Measurements from ENCODE around the gene TMEM184B. TPM values are rescaled to one million over a fixed set of nuclear protein-coding genes. Genes with fewer than 3 reads are reported as not detected.

The TMEM184B gene
- total RNA-seq, 1 experiment from 2014 or later, result 18.6 TPM

- H3K27me3 ChIP-seq, result no peaks in the 10 kb centered on the region
- no peaks in the 10 kb centered on the region for H3K9me3 ChIP-seq
- H3K36me3 ChIP-seq, result peaks cover 75% of the 10 kb centered on the region
- H3K4me3 ChIP-seq, result no peak overlapping the region
- DNase-seq, result no peak
Measured at GRCh38 chr22:38310518-38311322, 37.9 kb upstream of the TMEM184B start.

GRCh38 chr22:38309614-38310517 is 37.1 kb upstream of the TMEM184B start:
- H3K9me3 ChIP-seq, result no peaks in the 10 kb centered on the region
- H3K27me3 ChIP-seq, result no peaks in the 10 kb centered on the region
- DNase-seq, result peak; percentile 62
- no peak overlapping the region for H3K4me3 ChIP-seq
- peaks cover 75% of the 10 kb centered on the region for H3K36me3 ChIP-seq

- peaks cover 82% of the 10 kb centered on the region for H3K36me3 ChIP-seq
- no peaks in the 10 kb centered on the region for H3K9me3 ChIP-seq
- no peak for DNase-seq
- no peak overlapping the region for H3K4me3 ChIP-seq
- H3K27me3 ChIP-seq, result no peaks in the 10 kb centered on the region
Measured at GRCh38 chr22:38308791-38309498, 36.1 kb upstream of the TMEM184B start.

GRCh38 chr22:38305471-38306448 is 33.0 kb upstream of the TMEM184B start:
- Histone ChIP-seq H3K36me3 (peaks cover 79% of the 10 kb centered on the region), H3K9me3 (no peaks in the 10 kb centered on the region), H3K4me3 (no peak overlapping the region), H3K27me3 (no peaks in the 10 kb centered on the region)
- DNase-seq, result no peak

GRCh38 chr22:38304526-38304925 is 31.7 kb upstream of the TMEM184B start:
- peaks cover 79% of the 10 kb centered on the region for H3K36me3 ChIP-seq
- no peak for DNase-seq
- H3K4me3 ChIP-seq, result no peak overlapping the region

GRCh38 chr22:38303974-38304373 is 31.2 kb upstream of the TMEM184B start:
- Histone ChIP-seq H3K4me3 (no peak overlapping the region), H3K27me3 (no peaks in the 10 kb centered on the region), H3K9me3 (no peaks in the 10 kb centered on the region), H3K36me3 (peaks cover 81% of the 10 kb centered on the region)
- DNase-seq, result no peak

More at GRCh38 chr22:38304526-38304925, 31.7 kb upstream of the TMEM184B start:
- Histone ChIP-seq H3K9me3 (no peaks in the 10 kb centered on the region), H3K27me3 (no peaks in the 10 kb centered on the region)

GRCh38 chr22:38302906-38303305 is 30.1 kb upstream of the TMEM184B start:
- H3K36me3 ChIP-seq, result peaks cover 79% of the 10 kb centered on the region
- no peak for DNase-seq
- no peaks in the 10 kb centered on the region for H3K9me3 ChIP-seq
- no peak overlapping the region for H3K4me3 ChIP-seq
- H3K27me3 ChIP-seq, result no peaks in the 10 kb centered on the region

GRCh38 chr22:38300946-38301345 is 28.1 kb upstream of the TMEM184B start:
- Histone ChIP-seq H3K27me3 (no peaks in the 10 kb centered on the region), H3K9me3 (no peaks in the 10 kb centered on the region), H3K4me3 (no peak overlapping the region), H3K36me3 (peaks cover 82% of the 10 kb centered on the region)
- DNase-seq, result no peak

GRCh38 chr22:38300197-38300945 is 27.6 kb upstream of the TMEM184B start:
- DNase-seq, result no peak
- Histone ChIP-seq H3K27me3 (no peaks in the 10 kb centered on the region), H3K9me3 (no peaks in the 10 kb centered on the region), H3K4me3 (no peak overlapping the region), H3K36me3 (peaks cover 87% of the 10 kb centered on the region)

- H3K27me3 ChIP-seq, result no peaks in the 10 kb centered on the region
- peaks cover 92% of the 10 kb centered on the region for H3K36me3 ChIP-seq
- H3K9me3 ChIP-seq, result no peaks in the 10 kb centered on the region
- no peak for DNase-seq
- no peak overlapping the region for H3K4me3 ChIP-seq
Measured at GRCh38 chr22:38299770-38300102, 26.9 kb upstream of the TMEM184B start.

- no peak for DNase-seq
Measured at GRCh38 chr22:38298312-38299005, 25.6 kb upstream of the TMEM184B start.

GRCh38 chr22:38296372-38296771 is 23.6 kb upstream of the TMEM184B start:
- Histone ChIP-seq H3K9me3 (no peaks in the 10 kb centered on the region), H3K4me3 (no peak overlapping the region), H3K27me3 (no peaks in the 10 kb centered on the region), H3K36me3 (peaks cover 90% of the 10 kb centered on the region)
- DNase-seq, result peak; percentile 47

More at GRCh38 chr22:38298312-38299005, 25.6 kb upstream of the TMEM184B start:
- H3K4me3 ChIP-seq, result no peak overlapping the region
- no peaks in the 10 kb centered on the region for H3K27me3 ChIP-seq
- no peaks in the 10 kb centered on the region for H3K9me3 ChIP-seq
- peaks cover 91% of the 10 kb centered on the region for H3K36me3 ChIP-seq

GRCh38 chr22:38295863-38296262 is 23.1 kb upstream of the TMEM184B start:
- DNase-seq, result no peak
- peaks cover 92% of the 10 kb centered on the region for H3K36me3 ChIP-seq

GRCh38 chr22:38295339-38295738 is 22.5 kb upstream of the TMEM184B start:
- H3K36me3 ChIP-seq, result peaks cover 88% of the 10 kb centered on the region
- H3K4me3 ChIP-seq, result no peak overlapping the region
- DNase-seq, result no peak
- no peaks in the 10 kb centered on the region for H3K9me3 ChIP-seq
- H3K27me3 ChIP-seq, result no peaks in the 10 kb centered on the region

More at GRCh38 chr22:38295863-38296262, 23.1 kb upstream of the TMEM184B start:
- Histone ChIP-seq H3K9me3 (no peaks in the 10 kb centered on the region), H3K27me3 (no peaks in the 10 kb centered on the region), H3K4me3 (no peak overlapping the region)

GRCh38 chr22:38294193-38294592 is 21.4 kb upstream of the TMEM184B start:
- no peak for DNase-seq
- Histone ChIP-seq H3K4me3 (no peak overlapping the region), H3K36me3 (peaks cover 79% of the 10 kb centered on the region), H3K27me3 (no peaks in the 10 kb centered on the region), H3K9me3 (no peaks in the 10 kb centered on the region)
